Colon (tissue), 2 donors: Measurements from ENCODE around the gene VPS26A.

Experiments
- FAIRE-seq: peaks from 2 replicates; lab custom pipeline; 2012; peaks lifted over from hg19 to GRCh38; lab: Jason Lieb, UNC
- donor health status: control.
- donor health status: control.

Gene VPS26A

DNA sequence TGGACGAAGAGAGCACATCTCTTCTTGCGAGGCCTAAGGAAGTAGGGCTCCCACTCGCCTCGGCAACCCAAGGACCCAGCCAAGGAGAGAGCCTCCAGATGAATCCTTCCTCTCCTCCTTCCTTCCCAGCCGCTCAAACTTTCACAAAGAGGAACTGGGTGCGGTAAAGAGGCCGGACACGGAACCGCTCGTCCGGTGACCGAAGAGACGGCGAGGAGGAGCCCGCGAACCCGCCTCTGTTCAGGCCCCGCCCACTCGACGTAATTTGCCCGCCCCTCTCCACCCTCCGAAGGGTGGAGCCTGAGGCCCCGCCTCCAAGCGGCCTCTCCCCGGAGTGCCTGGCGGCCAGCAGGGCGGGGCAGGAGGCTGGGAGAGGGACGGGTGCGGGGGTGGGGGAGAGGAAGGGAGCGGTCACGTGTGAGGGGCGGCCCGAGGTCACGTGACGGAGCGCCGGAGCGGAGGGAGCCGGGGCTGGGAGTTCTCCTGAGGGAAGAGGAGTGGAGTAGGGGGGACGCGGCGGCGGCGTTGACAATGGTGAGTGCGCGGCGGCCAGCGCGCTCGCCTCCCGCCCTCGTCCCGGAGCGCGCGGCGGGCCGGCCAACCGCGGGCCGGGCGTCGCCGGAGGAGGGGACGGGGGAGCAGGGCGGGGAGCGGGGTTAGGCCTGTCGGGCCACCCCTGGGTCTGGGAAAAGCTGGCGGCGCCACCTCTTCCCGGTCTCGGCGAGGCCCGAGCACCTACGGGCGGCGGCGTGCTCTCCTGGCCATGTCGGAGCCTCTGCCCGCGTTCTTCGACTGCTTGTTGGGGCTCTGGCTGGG is at the start of gene VPS26A:
VPS26A (plus strand) TSS at position 432 of the 816 bp plus-strand sequence; CDS start at position 532, 100 bp downstream.
- no peak for FAIRE-seq

DNA sequence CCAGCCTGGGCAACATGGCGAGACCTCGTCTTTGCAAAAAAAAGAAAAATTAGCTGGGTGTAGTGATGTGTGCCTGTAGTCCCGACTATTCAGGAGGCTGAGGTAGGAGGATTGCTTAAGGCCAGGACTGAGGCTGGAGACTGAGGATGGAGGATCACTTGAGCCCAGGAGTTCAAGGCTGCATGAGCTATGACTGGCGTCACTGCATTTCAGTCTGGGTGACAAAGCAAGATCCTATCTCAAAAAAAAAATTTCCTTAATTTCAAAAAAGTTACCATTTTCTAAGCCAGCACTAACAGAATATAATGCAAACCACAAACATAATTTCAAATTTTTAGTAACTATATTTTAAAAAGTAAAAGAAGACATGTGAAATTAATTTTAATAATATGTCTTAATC is 49.4 kb upstream of the VPS26A start:
- FAIRE-seq = no peak

DNA sequence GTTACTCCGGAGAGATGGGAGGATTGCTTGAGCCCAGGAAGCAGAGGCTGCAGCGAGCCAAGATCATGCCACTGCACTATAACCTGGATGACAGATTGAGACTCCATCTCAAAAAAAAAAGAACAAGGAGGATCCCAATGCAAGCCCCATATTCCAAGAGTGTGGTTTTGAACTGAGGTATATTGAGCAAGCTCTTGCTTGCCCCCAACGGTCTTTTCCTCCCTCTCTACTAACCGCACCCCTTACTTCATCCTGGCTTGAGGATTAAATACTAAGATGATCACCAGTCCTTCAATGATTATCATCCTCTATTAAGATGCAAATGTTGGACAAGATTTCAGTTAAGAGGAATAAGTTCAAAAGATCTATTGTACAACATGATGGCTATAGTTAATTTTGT is 48.5 kb upstream of the VPS26A start:
- no peak for FAIRE-seq

DNA sequence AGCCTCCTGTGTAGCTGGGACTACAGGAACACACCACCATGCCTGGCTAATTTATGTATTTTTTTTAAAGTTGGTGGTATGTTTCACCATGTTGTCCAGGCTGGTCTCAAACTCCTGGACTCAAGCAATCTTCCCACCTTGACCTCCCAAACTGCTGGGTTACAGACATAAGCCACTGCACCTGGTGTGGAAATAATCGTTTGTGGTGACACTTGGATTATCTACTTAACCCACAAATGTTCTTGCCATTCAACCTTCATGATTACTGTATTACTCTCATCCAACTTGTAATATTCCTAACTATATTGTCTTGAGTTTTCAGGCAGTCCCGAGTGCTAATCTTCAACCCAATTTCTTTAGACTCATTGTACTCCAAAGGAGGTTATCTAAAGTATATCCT is 45.7 kb upstream of the VPS26A start:
- no peak for FAIRE-seq

DNA sequence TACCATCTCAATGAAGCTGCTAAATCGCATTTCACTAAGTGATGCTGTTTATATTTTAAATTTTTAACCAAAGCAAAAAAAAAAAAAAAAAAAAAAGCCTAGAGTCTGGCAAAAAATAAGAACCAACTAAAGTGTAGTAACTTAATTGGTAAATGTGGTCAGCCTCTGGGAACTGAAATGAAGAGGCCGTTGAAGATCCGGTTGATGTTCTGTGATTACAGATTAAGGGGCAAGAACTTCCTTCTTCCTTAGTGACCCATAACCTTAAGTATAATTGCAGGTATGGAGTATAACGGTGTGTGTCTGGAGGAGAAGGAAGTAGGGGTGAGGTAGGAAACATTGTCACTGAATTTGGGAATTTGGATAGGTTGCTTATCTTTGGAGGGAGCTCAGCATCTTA is 43.8 kb upstream of the VPS26A start:
- no peak for FAIRE-seq

DNA sequence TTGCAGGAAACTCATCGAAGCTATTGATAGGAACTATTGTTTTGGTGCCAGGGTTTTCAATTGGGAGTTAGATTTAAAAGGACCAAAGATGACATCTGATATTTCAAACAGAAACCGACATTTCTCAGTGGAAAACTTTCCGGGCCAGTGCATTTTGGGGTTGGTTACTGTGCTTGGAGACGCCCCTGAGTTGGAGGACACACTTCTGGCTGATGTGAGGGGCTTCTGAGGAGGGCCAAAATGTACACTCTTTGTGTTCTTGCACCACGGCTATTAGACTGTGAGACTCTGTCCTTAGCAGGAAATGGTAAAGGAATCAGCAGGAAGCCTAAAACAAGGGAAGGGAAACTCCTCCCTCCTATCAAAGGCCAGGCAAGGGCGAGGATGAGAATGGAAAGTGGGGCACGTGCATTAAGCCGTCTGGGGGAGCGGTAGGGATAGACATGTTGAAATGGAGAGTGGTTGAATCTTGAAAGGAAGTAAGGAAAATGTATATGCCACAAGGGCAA is 37.9 kb upstream of the VPS26A start:
- FAIRE-seq = no peak

DNA sequence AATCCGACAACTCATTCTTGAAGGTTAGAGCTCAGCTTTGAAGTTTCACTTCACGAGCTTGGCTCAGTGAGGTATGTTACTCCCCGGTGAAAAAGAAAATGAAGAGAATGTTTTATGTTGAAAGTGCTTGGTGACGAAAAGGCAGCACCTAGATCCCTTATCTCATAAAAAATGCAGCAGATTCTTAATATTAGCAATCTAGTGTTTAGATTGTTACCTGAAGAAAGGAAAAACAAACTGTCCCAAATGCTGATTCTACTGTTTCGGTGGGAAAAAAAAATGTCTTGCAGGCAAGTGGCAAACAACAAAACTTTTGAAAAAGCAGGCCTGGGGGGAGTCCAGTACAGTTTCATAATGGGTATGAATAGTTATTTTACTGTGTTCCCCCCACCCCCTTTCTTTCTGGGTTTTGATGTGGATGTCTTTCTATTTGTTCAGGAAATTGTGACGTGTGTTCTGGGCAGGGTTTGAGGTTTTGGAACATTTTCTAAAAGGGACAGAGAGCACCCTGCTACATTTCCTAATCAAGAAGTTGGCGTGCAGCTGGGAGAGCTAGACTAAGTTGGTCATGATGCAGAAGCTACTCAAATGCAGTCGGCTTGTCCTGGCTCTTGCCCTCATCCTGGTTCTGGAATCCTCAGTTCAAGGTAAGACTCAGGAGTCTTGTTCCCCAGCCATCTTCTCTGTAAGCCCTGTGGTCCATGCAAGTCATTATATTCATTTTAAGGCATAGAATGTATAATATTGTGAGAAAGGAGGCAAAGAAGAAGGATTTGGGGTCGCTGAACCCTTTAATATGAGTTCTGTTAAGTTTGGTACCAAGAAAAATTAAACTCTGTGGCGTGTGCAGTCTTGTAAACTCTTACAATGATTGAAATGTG is 36.1 kb upstream of the VPS26A start, which contains the start of gene SRGN:
SRGN (plus strand) TSS at position 514 of the 881 bp plus-strand sequence; CDS start at position 569, 55 bp downstream.
- no peak for FAIRE-seq

DNA sequence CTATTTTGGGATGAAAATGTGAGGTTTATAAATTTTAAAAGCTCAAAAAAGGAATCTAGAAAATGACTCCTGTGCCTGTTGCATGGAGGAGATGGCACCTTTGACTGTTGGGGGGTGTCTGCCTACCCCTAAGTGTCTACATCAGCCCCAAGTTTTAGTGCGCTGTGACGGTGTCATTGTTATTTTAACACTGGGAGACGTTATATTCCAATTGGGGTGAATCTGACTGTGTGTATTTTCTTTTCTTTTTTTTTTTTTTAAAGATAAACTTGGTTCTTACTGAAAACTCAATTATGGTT is 35.6 kb upstream of the VPS26A start:
- no peak for FAIRE-seq

DNA sequence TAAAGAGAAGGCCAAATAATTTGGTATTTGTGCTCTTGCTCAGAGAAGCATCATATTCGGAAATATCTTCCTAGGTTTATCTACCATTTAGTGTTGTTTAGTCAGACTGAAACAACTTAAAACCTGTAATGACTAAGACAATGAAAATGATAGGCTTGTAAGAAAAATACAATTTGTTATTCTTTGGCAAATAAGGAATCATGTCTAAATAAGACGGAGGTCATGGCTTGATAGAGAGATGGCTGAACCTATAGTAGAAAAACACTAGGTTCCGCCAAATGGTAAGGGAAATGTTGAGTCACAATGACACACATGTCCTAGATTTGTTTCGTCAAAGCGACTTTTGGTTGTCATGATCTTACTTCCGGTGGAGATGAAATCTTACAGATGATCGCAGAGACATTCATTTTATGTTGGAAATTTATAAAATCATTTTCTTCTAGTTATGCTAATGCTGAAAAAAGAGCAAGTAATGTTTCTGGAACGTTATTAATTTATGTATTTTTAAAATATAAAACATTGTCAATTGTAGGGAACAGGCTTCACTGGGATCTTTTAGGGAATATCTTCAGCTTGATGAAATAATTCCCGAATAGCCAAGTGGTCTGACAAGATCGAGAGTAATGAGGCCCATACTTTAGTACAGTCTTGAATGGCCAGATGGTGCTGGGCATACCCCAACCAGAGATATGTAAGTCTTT is 35.0 kb upstream of the VPS26A start:
- FAIRE-seq = no peak

DNA sequence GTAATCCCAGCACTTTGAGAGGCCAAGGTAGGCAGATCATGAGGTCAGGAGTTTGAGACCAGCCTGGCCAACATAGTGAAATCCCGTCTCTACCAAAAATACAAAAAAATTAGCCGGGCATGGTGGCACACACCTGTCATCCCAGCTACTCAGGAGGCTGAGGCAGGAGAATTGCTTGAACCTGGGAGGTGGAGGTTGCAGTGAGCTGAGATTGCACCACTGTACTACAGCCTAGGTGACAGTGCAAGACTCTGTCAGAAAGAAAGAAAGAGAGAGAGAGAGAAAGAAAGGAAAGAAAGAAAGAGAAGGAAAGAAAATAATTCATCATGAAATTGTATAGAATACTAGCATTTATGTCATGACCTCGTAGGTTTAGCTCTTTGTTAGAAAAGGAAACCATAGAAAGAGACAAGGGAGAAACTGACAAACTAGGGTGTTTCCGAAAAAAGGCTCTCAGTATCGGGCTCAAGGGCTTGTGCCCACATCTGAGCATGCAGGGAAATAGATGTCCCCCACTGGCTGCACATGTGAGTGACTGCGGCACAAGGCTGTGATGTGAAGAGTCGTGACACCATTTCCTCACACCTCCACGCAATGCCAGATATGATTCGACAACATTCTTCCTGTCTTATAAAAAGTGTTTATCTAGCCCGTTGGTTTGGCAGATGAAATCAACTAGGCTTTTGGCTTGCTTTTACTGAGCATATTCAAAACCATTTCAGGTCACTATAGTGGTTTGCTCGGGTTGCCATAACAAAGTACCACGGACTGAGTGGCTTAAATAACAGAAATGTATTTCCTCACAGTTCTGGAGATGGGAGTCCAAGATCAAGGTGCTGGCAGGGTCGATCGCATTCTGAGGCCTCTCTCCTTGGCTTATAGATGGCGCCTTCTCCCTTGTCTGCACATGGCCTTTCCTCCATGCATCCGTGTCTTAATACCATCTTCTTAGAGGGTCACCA is 34.1 kb upstream of the VPS26A start:
- FAIRE-seq = no peak

DNA sequence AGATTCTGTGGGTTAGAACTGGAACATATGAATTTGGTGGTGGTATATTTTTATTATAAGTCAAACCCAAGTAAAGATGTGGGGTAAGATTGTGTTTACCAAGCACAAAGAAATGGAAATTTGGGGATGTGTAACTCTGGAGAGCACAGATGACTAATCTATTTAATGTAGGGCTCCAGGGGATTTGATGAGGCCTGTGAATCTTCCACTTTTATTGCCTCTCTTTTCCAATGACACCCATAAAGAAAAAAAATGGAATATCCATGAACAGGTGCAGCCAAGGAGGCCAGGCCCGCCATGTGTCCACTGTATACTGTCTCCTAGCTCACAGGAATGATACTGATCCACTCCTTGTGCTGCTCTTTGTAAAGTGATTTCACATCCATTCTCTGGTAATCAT is 33.3 kb upstream of the VPS26A start:
- FAIRE-seq = no peak

DNA sequence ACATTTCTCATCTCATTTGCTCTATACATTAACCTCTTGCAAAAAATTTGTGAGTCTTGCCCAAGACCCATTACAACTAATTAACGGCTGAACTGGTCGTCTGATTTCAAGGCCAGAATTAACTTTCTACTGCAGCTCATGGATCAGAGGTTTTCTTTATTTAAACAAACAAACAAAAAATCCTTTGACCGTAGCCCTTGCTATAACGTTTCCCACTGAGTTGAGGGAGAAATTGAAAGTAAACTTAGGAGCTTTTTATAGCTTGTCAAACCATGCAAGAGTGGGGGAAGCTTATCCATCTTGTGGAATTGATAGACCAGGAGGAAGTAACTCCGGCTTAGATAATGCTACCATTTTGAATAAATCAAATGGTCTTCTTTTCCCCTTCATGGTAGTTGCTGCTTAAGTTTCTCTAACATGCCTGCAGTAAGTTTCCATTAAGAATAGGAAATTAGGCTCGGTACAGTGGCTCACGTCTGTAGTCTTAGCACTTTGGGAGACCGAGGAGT is 32.8 kb upstream of the VPS26A start:
- FAIRE-seq = no peak

DNA sequence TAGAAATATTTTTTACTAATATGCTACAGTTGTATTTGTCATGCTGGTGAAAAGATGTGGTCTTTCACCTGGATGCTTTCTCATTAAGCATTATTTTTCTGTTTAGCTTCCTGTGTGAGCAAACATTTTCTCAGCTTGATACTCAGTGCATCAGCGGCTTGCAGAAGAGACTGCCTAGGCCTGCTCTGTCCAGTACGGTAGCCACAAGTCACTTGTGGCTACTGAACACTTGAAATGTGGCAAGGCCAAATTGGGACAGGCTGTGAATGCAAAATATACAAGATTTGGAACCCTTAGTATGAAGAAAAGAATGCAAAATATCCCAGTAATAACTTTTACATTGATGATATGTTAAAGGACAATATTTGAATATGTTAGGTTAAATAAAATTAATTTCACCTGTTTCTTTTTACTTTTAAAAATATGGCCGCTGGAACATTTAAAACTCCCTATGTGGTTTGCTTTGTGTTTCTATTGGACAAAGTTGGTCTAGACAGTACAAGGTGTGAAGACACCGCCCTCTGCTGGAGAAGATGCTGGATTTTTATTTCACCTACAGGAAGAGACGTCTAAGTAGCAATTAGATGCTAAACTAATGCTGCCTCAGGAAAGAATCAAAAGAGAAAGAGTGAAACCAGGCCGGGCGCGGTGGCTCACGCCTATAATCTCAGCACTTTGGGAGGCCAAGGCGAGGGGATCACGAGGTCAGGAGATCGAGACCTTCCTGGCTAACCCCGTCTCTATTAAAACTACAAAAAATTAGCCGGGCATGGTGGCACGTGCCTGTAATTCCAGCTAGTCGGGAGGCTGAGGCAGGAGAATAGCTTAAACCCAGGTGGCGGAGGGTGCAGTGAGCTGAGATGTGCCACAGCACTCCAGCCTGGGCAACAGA is 30.8 kb upstream of the VPS26A start:
- FAIRE-seq = peak; percentile 80

DNA sequence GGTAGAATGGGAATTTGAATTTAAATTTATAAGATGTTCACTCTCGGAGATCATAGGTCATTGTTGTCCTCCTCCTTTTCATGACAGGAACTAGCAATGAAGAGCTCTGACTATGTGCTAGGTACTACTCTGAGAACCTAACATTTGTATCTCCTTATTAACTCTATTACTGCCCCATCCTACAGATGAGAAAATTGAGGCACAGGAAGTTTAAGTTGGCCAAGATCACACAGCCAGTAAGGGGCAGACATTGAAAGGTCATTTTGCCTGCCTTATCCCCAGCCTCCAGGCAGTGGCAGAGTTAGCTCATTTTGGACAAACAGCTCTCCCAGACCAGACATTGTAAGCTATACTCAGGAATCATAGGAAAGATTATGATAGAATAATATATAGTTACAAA is 30.0 kb upstream of the VPS26A start:
- no peak for FAIRE-seq

DNA sequence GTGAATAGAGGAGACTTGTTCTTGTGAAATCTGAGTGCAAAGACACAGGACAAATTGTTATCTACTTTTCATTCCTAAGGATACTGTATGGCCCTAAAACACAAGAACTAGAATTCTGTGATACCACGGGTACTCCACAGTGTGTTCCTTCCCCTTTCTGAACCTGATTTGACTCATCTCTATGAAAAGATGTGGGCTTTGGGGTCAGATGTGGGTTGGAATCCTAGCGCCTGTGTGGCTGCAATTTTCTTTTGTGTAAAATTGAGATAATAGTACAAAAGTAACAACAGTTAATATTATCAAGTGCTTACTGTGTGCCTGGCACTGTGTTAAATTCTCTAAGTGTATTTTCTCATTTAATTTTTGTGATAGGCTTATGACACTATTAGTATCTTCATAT is 27.9 kb upstream of the VPS26A start:
- no peak for FAIRE-seq

DNA sequence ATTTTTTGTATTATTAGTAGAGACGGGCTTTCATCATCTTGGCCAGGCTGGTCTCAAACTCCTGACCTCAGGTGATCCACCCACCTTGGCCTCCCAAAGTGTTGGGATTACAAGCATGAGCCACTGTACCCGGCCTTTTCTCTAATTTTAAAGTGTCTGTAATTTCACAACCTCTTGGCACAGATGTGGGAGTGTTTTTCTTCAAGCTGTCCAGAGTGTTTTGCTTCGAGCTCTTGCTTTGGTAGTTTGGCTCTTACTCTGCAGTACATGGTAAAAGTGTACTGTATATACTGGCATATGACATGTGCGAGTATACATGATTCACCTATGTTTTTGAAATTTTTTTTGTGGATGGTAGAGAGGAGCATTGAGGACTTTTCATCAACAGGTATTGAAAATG is 26.2 kb upstream of the VPS26A start:
- FAIRE-seq = no peak

DNA sequence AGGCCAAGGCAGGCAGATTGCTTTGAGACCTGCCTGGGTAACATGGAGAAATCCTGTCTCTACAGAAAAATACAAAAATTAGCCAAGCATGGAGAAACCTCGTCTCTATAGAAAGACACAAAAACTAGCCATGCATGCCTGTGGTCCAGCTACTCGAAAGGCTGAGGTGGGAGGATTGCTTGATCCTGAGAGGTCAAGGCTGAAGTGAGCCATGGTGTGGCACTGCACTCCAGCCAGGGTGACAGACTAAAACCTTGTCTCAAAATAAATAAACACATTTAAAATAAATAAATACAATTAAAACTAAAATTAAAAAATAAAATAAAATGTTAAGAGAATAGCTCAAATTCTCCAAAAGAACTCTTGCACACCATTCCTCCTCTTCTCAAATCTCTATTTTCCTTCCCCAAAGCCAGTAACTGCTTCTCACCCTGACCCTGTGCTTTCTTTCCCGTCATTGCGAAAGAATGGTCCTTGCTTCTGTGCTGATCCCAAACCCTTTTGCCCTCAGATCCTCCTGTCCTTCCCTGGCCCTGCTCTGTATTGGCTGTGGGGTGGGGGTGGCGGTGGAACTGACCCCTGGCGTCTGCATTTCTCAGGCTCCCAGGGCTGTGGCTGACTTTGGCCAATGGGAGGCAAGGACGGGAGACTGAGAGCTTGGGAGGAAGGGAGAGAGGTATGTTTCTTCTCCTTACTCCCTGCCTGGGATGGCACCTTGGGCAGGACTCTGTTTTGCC is 23.7 kb upstream of the VPS26A start:
- no peak for FAIRE-seq

DNA sequence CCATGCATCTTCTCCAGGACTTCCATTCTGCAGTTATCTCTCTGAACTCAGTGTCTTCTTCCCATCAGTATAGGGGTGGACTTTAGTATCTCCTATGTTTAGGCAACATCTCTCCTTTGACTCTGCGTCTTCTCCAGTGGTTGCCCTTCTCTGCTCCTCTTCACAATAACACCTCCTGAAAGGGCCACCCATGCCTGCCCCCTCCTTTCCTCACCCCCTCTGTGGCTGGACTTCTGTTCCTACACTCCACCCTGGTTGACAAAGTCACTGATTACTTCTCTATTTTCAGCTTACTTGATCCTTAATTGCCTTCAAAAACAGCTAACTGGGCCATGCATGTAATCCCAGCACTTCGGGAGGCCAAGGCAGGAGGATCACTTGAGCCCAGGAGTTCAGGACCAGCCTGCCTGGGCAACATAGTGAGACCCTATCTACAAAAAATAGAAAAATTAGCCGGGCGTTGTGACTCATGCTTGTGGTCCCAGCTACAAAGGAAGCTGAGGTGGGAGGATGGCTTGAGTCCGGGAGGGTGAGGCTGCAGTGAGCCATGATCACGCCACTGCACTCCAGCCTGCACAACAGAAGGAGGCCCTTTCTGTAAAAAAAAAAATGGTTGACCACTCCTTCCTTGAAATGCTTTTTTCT is 22.4 kb upstream of the VPS26A start:
- no peak for FAIRE-seq

DNA sequence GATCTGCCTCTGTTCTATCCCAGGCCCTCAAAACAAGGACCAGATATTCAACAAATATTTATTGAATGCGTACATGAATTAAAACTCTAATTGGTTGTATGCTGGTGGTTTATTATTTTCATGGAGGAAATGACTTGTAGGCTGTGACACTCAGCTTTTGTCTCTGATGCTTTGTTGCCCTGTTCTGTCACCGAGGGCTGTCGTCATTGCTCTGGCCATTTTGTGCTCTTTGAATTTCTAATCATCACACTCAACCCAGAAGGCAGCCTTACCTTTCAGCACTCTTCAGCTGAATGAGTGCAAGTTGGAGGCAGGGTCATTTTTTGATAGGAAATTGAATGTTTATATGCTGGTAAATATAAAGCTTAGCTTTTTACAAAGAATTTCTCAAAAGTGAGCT is 21.5 kb upstream of the VPS26A start:
- no peak for FAIRE-seq
